Mesenchymal stem cell (in vitro differentiated cells and primary cell): ENCODE measurements around the gene CCR7.

Experiments used
- DNase-seq: peaks from one replicate; pipeline ENCODE4 v3.0.0-alpha.2; 2013
- H2AFZ ChIP-seq: one replicate; pipeline ENCODE4 v1.6.1; 2013; ENCODE audit warnings: low read depth, mild to moderate bottlenecking, control low read depth, inconsistent platforms, low read length, moderate library complexity
- H2AK5ac ChIP-seq: 2 replicates; pipeline ENCODE4 v1.6.1; 2013; ENCODE audit warnings: low read length, moderate library complexity, mild to moderate bottlenecking, inconsistent platforms; ENCODE audit not compliant: severe bottlenecking
- H2BK120ac ChIP-seq: one replicate; pipeline ENCODE4 v1.6.1; 2013; ENCODE audit warnings: low read depth, mild to moderate bottlenecking, inconsistent platforms, low read length, moderate library complexity
- H2BK12ac ChIP-seq, 2 experiments: one replicate each; pipeline ENCODE4 v1.6.1; 2013; ENCODE audit warnings: inconsistent platforms in 2 of 2, low read length in 2 of 2, mild to moderate bottlenecking in 2 of 2, moderate library complexity in 2 of 2, control low read depth in 1 of 2
- H2BK15ac ChIP-seq: one replicate; pipeline ENCODE4 v1.6.1; 2013; ENCODE audit warnings: mild to moderate bottlenecking, low read depth, inconsistent platforms; ENCODE audit not compliant: poor library complexity, severe bottlenecking
- H2BK5ac ChIP-seq: 2 replicates; pipeline ENCODE4 v1.6.1; 2013; ENCODE audit warnings: low read depth, mild to moderate bottlenecking, low read length, control low read depth, inconsistent platforms; ENCODE audit not compliant: poor library complexity, severe bottlenecking
- H3K14ac ChIP-seq, 2 experiments: one replicate each; pipeline ENCODE4 v1.6.1; 2013; ENCODE audit warnings: inconsistent platforms in 2 of 2, low read length in 2 of 2, control low read depth in 1 of 2, mild to moderate bottlenecking in 1 of 2, moderate library complexity in 1 of 2
- H3K18ac ChIP-seq, 2 experiments: one replicate each; pipeline ENCODE4 v1.6.1; 2013; ENCODE audit warnings: inconsistent platforms in 2 of 2, low read length in 2 of 2, control low read depth in 1 of 2, low read depth in 1 of 2, mild to moderate bottlenecking in 1 of 2
- H3K23ac ChIP-seq, 2 experiments: one replicate each; pipeline ENCODE4 v1.6.1; 2013; ENCODE audit warnings: inconsistent platforms in 2 of 2, low read length in 2 of 2, mild to moderate bottlenecking in 2 of 2, moderate library complexity in 2 of 2, control low read depth in 1 of 2
- H3K27ac ChIP-seq: 2 replicates; pipeline ENCODE4 v1.5.1; 2013; ENCODE audit warnings: mild to moderate bottlenecking, moderate library complexity, low read length, control low read depth, inconsistent platforms; ENCODE audit not compliant: poor library complexity, severe bottlenecking
- H3K27me3 ChIP-seq, 2 experiments: 2 replicates each; pipeline versions ENCODE4 v1.6.1 to v1.7.0; 2013; ENCODE audit warnings: low read length in 2 of 2, mild to moderate bottlenecking in 2 of 2, moderate library complexity in 2 of 2, control low read depth in 1 of 2, inconsistent platforms in 1 of 2; ENCODE audit not compliant: control insufficient read depth in 1 of 2, insufficient read depth in 1 of 2
- H3K36me3 ChIP-seq, 2 experiments: 2 replicates each; pipeline versions ENCODE4 v1.6.1 to v1.7.0; 2013; ENCODE audit warnings: low read length in 2 of 2, control low read depth in 1 of 2, inconsistent platforms in 1 of 2, low read depth in 1 of 2, mild to moderate bottlenecking in 1 of 2; ENCODE audit not compliant: insufficient read depth in 2 of 2, control insufficient read depth in 1 of 2
- H3K4ac ChIP-seq, 2 experiments: one replicate each; pipeline ENCODE4 v1.6.1; 2013; ENCODE audit warnings: inconsistent platforms in 2 of 2, low read length in 2 of 2, mild to moderate bottlenecking in 2 of 2, moderate library complexity in 2 of 2, control low read depth in 1 of 2, low read depth in 1 of 2
- H3K4me1 ChIP-seq: 2 replicates; pipeline ENCODE4 v1.6.1; 2013; ENCODE audit warnings: low read depth, low read length, control low read depth; ENCODE audit not compliant: control insufficient read depth, insufficient read depth
- H3K4me2 ChIP-seq: 2 replicates; pipeline ENCODE4 v1.6.1; 2013; ENCODE audit warnings: low read length, mild to moderate bottlenecking, inconsistent platforms; ENCODE audit not compliant: poor library complexity, severe bottlenecking
- H3K4me3 ChIP-seq, 2 experiments: 2 replicates each; pipeline versions ENCODE4 v1.5.1 to v1.7.0; 2013; ENCODE audit warnings: low read length in 2 of 2, mild to moderate bottlenecking in 2 of 2, control low read depth in 1 of 2, low read depth in 1 of 2; ENCODE audit not compliant: insufficient read depth in 1 of 2
- H3K79me1 ChIP-seq: replicated peaks from 2 replicates; pipeline ENCODE4 v1.6.1; 2013; ENCODE audit warnings: mild to moderate bottlenecking, control low read depth, low read length, inconsistent platforms; ENCODE audit not compliant: poor library complexity, severe bottlenecking
- H3K9ac ChIP-seq: 2 replicates; pipeline ENCODE4 v1.7.0; 2013; ENCODE audit warnings: mild to moderate bottlenecking, low read length, moderate library complexity
- H3K9me3 ChIP-seq: 2 replicates; pipeline ENCODE4 v1.7.0; 2013; ENCODE audit warnings: mild to moderate bottlenecking, low read length; ENCODE audit not compliant: control insufficient read depth
- H4K8ac ChIP-seq: one replicate; pipeline ENCODE4 v1.6.1; 2013; ENCODE audit warnings: inconsistent platforms, mild to moderate bottlenecking, low read length, moderate library complexity
- H4K91ac ChIP-seq: one replicate; pipeline ENCODE4 v1.6.1; 2013; ENCODE audit warnings: mild to moderate bottlenecking, low read length, inconsistent platforms
- WGBS: methylation state at CpG from one replicate; pipeline ENCODE4 v1.1.7; 2013; ENCODE audit warnings: mixed read lengths; 5-methylcytosine and 5-hydroxymethylcytosine counted together

The CCR7 gene

GRCh38 chr17:40567377-40567776 lies 2.1 kb upstream of the CCR7 start:
- Histone ChIP-seq H3K79me1 (no peaks in the 10 kb centered on the region), H3K18ac (no peak overlapping the region), H2AK5ac (no peak overlapping the region), H2AFZ (no peak overlapping the region), H2BK5ac (no peak overlapping the region), H4K8ac (no peak overlapping the region), H3K9me3 (peaks cover 22% of the 10 kb centered on the region), H3K14ac (no peak overlapping the region), H3K4me3 (no peak overlapping the region), H3K9ac (no peak overlapping the region), H2BK120ac (no peak overlapping the region), H2BK15ac (no peak overlapping the region), H3K4me2 (no peak overlapping the region), H2BK12ac (no peak overlapping the region), H3K4ac (no peak overlapping the region), H4K91ac (no peak overlapping the region), H3K23ac (no peak overlapping the region), H3K36me3 (no peaks in the 10 kb centered on the region), H3K4me1 (no peaks in the 10 kb centered on the region), H3K27ac (no peak overlapping the region), H3K27me3 (peaks cover 0 to 9% of the 10 kb centered on the region in 2 experiments)
- no CpG with 5 or more reads among the region's 2 CpGs for WGBS
- no peak for DNase-seq

GRCh38 chr17:40565769-40566409 lies 617 bp upstream of the CCR7 start:
- no peak overlapping the region for H2BK5ac ChIP-seq
- H3K23ac ChIP-seq, result no peak overlapping the region
- H3K79me1 ChIP-seq, result no peaks in the 10 kb centered on the region
- H3K14ac ChIP-seq, result no peak overlapping the region
- no peak for DNase-seq
- H2BK12ac ChIP-seq, result no peak overlapping the region
- no peak overlapping the region for H3K4me3 ChIP-seq
- H3K27me3 ChIP-seq, result peaks cover 0 to 9% of the 10 kb centered on the region in 2 experiments
- H2BK15ac ChIP-seq, result no peak overlapping the region
- no peak overlapping the region for H3K4me2 ChIP-seq
- H2BK120ac ChIP-seq, result no peak overlapping the region
- no peak overlapping the region for H3K18ac ChIP-seq
- peaks cover 3% of the 10 kb centered on the region for H3K4me1 ChIP-seq
- no peak overlapping the region for H2AFZ ChIP-seq
- no peaks in the 10 kb centered on the region for H3K36me3 ChIP-seq
- no peak overlapping the region for H3K4ac ChIP-seq
- H3K27ac ChIP-seq, result no peak overlapping the region
- H2AK5ac ChIP-seq, result no peak overlapping the region
- no peak overlapping the region for H4K91ac ChIP-seq
- no peak overlapping the region for H3K9ac ChIP-seq
- H4K8ac ChIP-seq, result no peak overlapping the region
- peaks cover 10% of the 10 kb centered on the region for H3K9me3 ChIP-seq
- WGBS, result 70% methylated on average over 1 of the region's 2 CpGs

GRCh38 chr17:40564195-40564882 lies 933 bp downstream of the CCR7 start:
- WGBS, result 94% methylated on average over 9 of the region's 13 CpGs
- no peaks in the 10 kb centered on the region for H3K27me3 ChIP-seq
- no peaks in the 10 kb centered on the region for H3K79me1 ChIP-seq
- peaks cover 6% of the 10 kb centered on the region for H3K9me3 ChIP-seq
- peaks cover 0 to 3% of the 10 kb centered on the region in 2 experiments for H3K36me3 ChIP-seq
- H3K18ac ChIP-seq, result no peak overlapping the region
- peaks cover 9% of the 10 kb centered on the region for H3K4me1 ChIP-seq
- no peak overlapping the region for H4K91ac ChIP-seq
- H3K4ac ChIP-seq, result no peak overlapping the region
- H3K27ac ChIP-seq, result no peak overlapping the region
- H3K9ac ChIP-seq, result no peak overlapping the region
- H3K4me2 ChIP-seq, result no peak overlapping the region
- no peak overlapping the region for H2AFZ ChIP-seq
- H3K23ac ChIP-seq, result no peak overlapping the region
- no peak overlapping the region for H2BK15ac ChIP-seq
- H2BK5ac ChIP-seq, result no peak overlapping the region
- H2BK120ac ChIP-seq, result no peak overlapping the region
- no peak overlapping the region for H4K8ac ChIP-seq
- no peak overlapping the region for H3K14ac ChIP-seq
- H2BK12ac ChIP-seq, result no peak overlapping the region
- H3K4me3 ChIP-seq, result no peak overlapping the region
- no peak for DNase-seq
- no peak overlapping the region for H2AK5ac ChIP-seq

- Histone ChIP-seq H3K9me3 (peaks cover 6% of the 10 kb centered on the region), H3K36me3 (peaks cover 0 to 6% of the 10 kb centered on the region in 2 experiments), H3K18ac (no peak overlapping the region), H3K4me2 (no peak overlapping the region), H3K9ac (no peak overlapping the region), H3K23ac (no peak overlapping the region), H4K8ac (no peak overlapping the region), H2AK5ac (no peak overlapping the region), H2BK5ac (no peak overlapping the region), H3K79me1 (no peaks in the 10 kb centered on the region), H3K27me3 (no peaks in the 10 kb centered on the region), H3K27ac (no peak overlapping the region), H3K4me3 (no peak overlapping the region), H3K4ac (no peak overlapping the region), H2BK15ac (no peak overlapping the region), H3K4me1 (peaks cover 13% of the 10 kb centered on the region), H2BK12ac (no peak overlapping the region), H3K14ac (no peak overlapping the region), H4K91ac (no peak overlapping the region), H2BK120ac (no peak overlapping the region), H2AFZ (no peak overlapping the region)
- WGBS, result 72% methylated on average over 13 of the region's 13 CpGs
- DNase-seq, result no peak
These were observed 1.8 kb downstream of the CCR7 start for GRCh38 chr17:40563220-40564052.
